Activated CD8-positive, alpha-beta memory T cell treated with anti-CD3 and anti-CD28 coated beads, Interleukin-2, amount 50 U/mL, for 1 hour (primary cell): Measurements from ENCODE around the gene BRD7.

Experiments
- DNase-seq: peaks from one replicate; pipeline ENCODE4 v3.0.0-alpha.2; 2020; ENCODE audit errors: extremely low read depth

Gene BRD7

GRCh38 chr16:50389900-50390299 lies 21.1 kb upstream of the BRD7 start:
- no peak for DNase-seq

- no peak for DNase-seq
These were observed 19.7 kb upstream of the BRD7 start for GRCh38 chr16:50388496-50388895.

DNA sequence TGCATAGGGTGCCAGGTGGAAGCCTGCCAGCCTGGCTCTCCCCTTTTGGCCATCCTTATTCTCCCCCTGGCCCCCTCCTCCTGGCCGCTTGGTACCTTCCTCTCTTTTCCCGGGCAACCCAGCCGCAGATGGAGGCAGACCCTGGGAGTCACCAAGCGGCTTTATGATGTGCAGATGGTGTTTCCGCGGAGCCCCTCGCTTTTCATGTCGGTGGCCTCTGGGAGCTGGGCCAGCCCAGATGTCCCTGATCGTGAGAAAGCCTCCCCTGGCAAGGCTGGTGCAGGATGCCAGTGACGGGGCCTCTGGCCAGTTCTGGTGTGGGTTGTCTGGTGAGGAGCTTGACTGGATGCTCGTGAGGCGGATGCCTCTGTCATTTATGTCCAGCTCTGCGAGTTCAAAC lies 18.0 kb upstream of the BRD7 start:
- no peak for DNase-seq

- DNase-seq = no peak
These were observed 17.4 kb upstream of the BRD7 start for GRCh38 chr16:50386139-50386538.

GRCh38 chr16:50384500-50385135 lies 15.8 kb upstream of the BRD7 start:
- no peak for DNase-seq

DNA sequence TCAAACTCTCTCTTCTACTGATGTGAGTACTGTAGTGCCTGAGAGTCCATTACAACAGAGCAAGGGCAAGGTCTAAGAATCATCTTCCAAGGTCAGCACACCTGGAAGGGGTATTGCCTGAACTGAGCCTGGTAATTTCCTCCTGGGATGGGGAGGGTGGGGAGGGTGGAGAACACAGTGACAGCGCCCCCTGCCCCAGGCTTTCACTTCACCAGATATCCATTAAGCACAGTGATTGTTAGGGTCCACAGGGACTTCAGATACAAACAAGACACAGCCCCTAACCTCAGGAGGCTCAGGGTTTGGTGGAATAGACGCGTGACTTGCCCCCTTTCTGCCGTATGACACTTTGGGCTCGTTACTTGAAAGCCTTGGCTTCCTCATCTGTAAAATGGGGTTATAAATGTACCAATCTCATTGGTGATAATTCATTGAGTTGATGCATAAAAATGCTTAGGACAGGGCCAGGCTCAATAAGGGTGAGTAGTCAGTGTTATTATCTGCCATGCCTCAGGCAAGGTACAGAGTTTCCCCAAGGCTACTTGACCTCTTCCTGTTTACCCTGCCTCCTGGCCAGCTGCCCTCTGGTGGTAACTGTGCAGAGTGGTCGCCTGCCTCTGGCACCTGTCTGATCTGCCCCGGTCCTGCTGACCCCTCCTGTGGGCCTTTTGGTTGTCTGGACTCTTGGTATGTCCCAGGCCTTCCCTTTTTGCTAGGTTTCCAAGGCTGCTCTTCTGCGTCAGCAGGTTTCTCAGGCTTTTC lies 13.1 kb upstream of the BRD7 start:
- DNase-seq = no peak

DNA sequence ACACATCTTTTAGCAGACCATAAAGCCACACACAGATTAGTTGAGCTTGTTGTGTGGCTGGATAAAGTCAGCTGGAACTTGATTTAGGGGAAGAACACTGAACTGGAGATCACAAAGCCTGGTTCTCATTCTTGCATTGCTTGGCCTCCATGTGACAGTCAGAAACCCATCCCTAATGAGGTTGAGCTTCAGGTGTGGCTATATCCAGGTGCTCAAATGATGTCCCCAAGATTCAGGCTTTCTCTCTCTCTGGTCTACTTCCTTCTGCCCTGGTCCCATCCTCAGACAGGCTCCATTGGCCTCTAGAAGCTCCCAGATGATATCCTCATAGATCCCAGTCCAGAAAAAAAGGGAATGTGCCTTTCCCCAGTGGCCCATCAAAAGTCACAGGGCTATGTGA lies 9.6 kb upstream of the BRD7 start:
- no peak for DNase-seq

GRCh38 chr16:50377001-50377400 lies 8.2 kb upstream of the BRD7 start:
- no peak for DNase-seq

DNA sequence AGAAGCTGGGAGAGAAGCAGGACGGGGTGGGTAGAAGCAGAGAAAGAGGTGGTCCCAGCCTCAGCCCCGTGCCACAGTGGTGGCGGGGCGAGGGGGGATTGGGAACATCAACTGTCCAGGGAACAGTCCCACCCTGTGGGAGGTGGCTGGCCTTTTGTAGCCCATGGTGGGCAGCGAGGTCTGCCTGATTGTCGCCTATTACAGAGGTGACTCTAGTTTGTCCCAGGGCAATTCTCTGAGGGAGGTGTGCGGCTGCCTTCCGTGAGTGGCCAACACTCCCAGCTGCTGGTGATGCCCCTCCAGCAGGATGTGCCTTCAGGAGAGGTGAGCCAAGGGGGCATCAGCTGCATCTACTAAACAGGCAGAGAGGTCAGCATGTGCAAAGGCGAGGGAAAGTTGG lies 5.0 kb upstream of the BRD7 start:
- no peak for DNase-seq

GRCh38 chr16:50373345-50373701 lies 4.5 kb upstream of the BRD7 start:
- no peak for DNase-seq

DNA sequence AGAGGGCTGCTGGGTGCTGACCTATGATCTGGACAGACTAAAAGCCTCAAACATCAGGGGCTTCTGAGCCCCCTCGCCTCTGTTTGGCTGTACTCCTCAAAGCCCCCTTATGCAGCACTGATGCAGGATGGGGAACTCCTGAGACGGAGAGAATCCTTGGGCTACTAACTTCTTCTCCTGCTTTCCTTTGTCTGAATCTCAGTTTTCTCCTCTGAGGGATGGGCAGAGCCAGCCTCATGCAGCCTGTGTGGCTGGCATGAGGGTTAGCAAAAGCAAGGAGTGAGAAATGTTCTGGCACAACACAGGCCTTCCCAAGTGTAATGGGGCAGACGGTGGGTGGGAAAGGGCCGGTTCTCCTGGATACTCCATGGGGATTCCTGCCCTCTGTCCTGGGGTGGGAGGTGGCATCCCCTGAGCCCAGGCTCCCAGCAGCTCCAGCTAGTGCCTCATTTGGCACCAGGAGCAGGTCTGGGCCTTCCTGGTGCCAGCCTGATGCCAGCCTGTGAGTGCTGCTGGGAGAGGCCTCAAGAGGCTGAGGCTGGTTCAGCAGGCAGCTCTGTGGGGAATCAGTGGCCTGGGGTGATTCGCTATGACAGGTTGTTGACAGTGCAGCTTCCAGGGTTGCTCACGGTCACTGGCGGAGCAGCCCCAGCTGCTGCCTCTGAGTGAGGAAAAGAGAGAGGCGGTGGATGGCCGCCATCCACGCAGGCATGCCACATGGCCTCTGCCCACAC lies 4.0 kb upstream of the BRD7 start:
- DNase-seq = no peak

DNA sequence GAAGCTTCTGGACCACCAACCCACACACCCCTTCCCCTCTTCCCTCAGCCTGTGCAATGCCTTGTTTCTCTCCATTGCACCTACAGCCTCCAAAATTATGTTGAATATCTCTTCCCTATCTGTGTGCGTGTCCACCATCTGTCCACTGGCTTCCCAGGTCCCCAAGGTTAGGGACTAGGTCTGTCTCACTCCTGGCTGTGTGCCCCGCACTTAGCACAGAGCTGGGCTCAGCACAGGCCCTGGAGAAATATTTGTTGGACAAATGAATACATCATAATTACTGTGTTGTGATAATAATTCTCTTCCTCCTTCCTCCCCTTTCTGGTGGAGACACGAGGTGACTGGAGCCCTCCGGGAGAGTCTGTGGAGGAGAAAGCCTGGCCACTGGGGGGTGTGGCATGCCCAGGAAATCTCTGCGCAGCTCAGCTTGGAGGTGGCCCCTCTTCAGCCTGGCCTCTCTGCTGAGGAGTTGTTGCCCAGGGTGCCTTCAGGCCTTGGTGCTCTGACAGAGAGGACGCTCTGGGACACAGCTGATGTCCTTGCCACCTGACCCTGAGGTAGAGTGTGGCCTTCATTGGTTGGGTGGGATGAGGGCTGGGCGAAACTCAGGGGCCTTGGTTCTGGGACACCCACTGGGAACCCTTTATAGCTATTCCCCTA lies 3.3 kb upstream of the BRD7 start:
- no peak for DNase-seq

DNA sequence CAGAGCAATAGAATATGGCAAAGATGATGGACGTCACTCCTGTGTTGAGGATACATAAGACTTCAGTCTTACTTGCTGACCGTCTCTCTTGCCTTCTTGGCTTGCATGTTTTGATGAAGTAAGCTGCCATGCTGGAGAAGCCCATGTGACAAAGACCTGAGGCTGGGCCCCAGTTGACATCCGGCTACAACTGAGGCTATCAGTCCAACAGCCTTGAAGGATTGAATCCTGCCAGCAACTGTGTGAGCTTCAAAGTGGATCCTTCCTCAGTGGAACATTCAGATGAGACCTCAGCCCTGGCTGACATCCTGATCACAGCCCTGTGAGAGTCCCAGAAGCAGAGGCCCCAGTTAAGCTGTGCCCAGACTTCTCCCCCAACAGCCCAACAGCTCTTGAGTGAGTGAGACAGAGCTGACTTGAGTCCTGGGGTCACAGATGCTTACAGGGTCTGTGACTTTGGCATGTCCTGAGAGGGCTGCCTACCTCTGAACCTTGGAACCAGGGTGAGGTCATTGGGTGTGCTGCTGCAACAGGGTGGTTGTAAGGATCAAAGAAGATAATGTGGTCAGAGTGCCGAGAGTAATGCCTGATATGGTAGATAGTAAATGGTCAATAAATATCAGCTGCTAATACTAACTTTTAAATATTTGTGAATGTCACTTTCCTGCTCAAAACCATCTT lies 2.4 kb upstream of the BRD7 start:
- DNase-seq = no peak

DNA sequence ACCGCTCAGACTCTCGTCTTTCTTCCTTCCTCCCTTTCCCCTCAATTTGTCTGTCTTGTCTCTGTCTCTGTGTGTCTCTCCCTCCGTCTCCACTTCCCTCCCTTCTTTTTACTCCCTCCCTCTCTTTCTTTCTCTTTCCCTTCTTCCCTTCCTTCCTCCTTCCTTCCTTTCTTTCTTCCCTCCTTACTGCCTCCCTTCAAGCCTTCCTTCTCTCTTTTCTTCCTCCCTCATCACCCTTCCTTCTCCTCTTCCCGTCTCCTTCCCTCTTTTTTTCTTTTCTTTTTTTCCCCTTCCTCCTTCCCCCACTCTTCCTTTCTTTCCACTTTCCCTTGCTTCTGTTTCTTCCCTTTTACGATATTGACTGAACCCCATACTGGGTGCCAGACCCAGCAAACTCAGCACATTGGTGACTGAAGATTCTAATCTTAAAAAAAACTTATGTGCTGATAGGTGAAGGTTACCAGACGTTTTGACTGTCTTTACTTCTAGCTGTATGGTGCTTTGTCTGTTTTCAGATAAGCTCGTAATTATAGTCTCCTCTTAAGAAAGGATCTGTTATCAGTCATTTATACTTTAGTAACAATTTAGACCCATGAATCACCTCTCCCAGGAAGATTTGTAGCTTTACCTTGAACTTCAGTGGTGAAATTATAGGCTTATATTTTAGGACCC lies 481 bp upstream of the BRD7 start:
- no peak for DNase-seq

- DNase-seq = no peak
These were observed 895 bp downstream of the BRD7 start for GRCh38 chr16:50367777-50368409.

GRCh38 chr16:50365791-50366575 lies 2.8 kb downstream of the BRD7 start:
- no peak for DNase-seq

- no peak for DNase-seq
These were observed 5.1 kb downstream of the BRD7 start for GRCh38 chr16:50363656-50364055.

DNA sequence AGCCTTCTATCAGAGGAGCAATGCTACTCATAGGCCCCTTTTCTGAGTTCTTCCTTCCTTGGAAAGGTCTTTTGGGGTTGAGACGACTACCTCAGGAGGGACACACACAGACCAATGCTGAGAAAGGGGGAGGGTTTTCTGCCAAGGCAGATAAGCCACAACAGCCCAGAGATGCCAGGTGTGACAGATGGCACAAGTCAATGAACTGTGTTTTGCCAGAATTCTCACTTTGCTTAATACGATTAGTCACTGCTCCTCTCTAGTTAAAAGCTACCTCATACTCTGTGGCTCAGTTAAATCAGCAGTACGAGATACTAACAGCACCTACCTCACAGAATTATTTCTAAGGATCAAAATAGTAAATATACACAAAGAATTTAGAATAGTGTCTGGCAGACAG lies 8.0 kb downstream of the BRD7 start:
- no peak for DNase-seq

GRCh38 chr16:50360033-50360778 lies 8.6 kb downstream of the BRD7 start:
- DNase-seq = no peak
